SK-N-SH (cell line): ENCODE data around the gene TTC21A. TPM values are rescaled to one million over a fixed set of nuclear protein-coding genes. Genes with fewer than 3 reads are reported as not detected.

Source experiments
- EP300 ChIP-seq, 2 experiments: IDR thresholded peaks; 2 replicates each; pipeline versions ENCODE4 v1.4.0 to v1.6.1; 2012; ENCODE audit warnings: borderline replicate concordance in 1 of 2, low read depth in 1 of 2, low read length in 1 of 2
- FOSL2 ChIP-seq: IDR thresholded peaks from 2 replicates; pipeline ENCODE4 v1.4.0; 2012; ENCODE audit warnings: low read depth, mild to moderate bottlenecking, moderate library complexity, borderline replicate concordance
- JUND ChIP-seq: IDR thresholded peaks from 2 replicates; pipeline ENCODE4 v1.4.0; 2012
- NFIC ChIP-seq: IDR thresholded peaks from 2 replicates; pipeline ENCODE4 v1.4.0; 2012; ENCODE audit warnings: borderline replicate concordance
- TAF1 ChIP-seq: IDR thresholded peaks from 2 replicates; pipeline ENCODE4 v1.6.1; 2012; ENCODE audit warnings: low read depth, mild to moderate bottlenecking, low read length, moderate library complexity, borderline replicate concordance
- TCF12 ChIP-seq: IDR thresholded peaks from 2 replicates; pipeline ENCODE4 v1.4.0; 2012
- TEAD4 ChIP-seq: IDR thresholded peaks from 2 replicates; pipeline ENCODE4 v1.4.0; 2012; ENCODE audit warnings: mild to moderate bottlenecking, borderline replicate concordance; ENCODE audit not compliant: insufficient read depth
- polyA plus RNA-seq, 3 experiments: library from polyadenylated mRNA; depleted of rRNA; stranded (reverse); fragments of >200 nt; gene quantifications; 2 replicates each; pipeline ENCODE4 v1.2.3, GENCODE V29; 2012
- TF ChIP-seq, protein P1 (sequence below): IDR thresholded peaks from 2 replicates; pipeline ENCODE4 v1.6.1; 2012; ENCODE audit warnings: mild to moderate bottlenecking, low read depth, low read length, moderate library complexity
- TF ChIP-seq, protein P2 (sequence below): fragments of 150-350 bp; IDR thresholded peaks from 2 replicates; pipeline ENCODE4 v1.6.1; 2016; ENCODE audit warnings: mild to moderate bottlenecking, low read depth, low read length
- TF ChIP-seq, protein P3 (sequence below): IDR thresholded peaks from 2 replicates; pipeline ENCODE4 v1.4.0; 2012; ENCODE audit warnings: low read depth, borderline replicate concordance

The TTC21A gene
- polyA plus RNA-seq, 1 of the 3 experiments (the other 2 are of a cell fraction) = 3.9 TPM

DNA sequence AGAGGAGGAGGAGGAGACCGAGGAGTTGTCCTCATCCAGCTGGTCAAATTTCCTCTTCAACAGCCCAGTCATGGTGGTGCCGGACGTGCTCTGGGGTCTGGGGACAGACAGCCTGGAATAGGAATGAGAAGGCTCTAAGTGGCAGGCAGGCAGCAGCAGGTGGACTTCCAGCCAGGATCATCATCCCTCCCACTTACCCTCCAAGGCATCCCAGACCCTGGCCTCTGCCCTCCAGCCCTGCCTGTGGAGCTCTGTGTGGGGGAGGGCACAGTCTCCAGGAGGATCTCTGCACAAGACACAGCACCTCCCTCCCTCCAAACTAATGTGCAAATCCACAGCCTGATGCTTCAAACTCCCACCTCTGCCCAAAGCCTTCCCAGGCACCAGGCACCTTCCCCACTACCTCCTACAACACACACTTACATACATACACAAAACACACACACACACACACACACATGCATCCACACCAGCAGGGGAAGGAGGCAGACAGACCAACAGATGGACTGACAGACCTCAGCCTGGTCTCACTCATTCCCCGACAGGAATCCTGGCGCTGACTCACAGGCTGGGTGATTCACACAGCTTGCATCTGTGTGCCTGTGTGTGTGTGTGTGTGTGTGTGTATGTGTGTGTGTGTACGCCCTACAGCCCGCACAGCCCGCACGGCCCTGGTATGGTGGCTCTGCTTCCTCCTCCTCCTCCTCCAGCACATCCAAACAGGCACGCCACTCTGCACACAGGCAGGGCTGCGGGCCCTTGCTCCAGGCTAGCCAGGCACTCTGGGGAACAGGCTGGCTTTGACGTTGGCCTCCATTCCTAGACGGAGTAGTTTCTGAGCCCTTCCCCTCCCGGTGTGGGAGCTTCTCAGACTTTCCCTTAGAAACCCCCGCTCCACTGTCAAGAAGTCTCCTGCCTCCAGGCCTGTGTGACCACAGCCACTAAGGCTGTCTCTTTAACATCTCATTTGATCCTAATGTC is 39.4 kb downstream of the TTC21A start (continued):
- TF ChIP-seq, protein P1, sequence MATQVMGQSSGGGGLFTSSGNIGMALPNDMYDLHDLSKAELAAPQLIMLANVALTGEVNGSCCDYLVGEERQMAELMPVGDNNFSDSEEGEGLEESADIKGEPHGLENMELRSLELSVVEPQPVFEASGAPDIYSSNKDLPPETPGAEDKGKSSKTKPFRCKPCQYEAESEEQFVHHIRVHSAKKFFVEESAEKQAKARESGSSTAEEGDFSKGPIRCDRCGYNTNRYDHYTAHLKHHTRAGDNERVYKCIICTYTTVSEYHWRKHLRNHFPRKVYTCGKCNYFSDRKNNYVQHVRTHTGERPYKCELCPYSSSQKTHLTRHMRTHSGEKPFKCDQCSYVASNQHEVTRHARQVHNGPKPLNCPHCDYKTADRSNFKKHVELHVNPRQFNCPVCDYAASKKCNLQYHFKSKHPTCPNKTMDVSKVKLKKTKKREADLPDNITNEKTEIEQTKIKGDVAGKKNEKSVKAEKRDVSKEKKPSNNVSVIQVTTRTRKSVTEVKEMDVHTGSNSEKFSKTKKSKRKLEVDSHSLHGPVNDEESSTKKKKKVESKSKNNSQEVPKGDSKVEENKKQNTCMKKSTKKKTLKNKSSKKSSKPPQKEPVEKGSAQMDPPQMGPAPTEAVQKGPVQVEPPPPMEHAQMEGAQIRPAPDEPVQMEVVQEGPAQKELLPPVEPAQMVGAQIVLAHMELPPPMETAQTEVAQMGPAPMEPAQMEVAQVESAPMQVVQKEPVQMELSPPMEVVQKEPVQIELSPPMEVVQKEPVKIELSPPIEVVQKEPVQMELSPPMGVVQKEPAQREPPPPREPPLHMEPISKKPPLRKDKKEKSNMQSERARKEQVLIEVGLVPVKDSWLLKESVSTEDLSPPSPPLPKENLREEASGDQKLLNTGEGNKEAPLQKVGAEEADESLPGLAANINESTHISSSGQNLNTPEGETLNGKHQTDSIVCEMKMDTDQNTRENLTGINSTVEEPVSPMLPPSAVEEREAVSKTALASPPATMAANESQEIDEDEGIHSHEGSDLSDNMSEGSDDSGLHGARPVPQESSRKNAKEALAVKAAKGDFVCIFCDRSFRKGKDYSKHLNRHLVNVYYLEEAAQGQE = peak; percentile 59; the same call in 1 of the 2 replicates
- TF ChIP-seq TAF1 = peak; percentile 53; the same call in 1 of the 2 replicates
- TF ChIP-seq FOSL2 = peak; percentile 99
- TF ChIP-seq JUND = peak; percentile 96
- TF ChIP-seq, protein P2, sequence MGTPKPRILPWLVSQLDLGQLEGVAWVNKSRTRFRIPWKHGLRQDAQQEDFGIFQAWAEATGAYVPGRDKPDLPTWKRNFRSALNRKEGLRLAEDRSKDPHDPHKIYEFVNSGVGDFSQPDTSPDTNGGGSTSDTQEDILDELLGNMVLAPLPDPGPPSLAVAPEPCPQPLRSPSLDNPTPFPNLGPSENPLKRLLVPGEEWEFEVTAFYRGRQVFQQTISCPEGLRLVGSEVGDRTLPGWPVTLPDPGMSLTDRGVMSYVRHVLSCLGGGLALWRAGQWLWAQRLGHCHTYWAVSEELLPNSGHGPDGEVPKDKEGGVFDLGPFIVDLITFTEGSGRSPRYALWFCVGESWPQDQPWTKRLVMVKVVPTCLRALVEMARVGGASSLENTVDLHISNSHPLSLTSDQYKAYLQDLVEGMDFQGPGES = no peak
- TF ChIP-seq, protein P3, sequence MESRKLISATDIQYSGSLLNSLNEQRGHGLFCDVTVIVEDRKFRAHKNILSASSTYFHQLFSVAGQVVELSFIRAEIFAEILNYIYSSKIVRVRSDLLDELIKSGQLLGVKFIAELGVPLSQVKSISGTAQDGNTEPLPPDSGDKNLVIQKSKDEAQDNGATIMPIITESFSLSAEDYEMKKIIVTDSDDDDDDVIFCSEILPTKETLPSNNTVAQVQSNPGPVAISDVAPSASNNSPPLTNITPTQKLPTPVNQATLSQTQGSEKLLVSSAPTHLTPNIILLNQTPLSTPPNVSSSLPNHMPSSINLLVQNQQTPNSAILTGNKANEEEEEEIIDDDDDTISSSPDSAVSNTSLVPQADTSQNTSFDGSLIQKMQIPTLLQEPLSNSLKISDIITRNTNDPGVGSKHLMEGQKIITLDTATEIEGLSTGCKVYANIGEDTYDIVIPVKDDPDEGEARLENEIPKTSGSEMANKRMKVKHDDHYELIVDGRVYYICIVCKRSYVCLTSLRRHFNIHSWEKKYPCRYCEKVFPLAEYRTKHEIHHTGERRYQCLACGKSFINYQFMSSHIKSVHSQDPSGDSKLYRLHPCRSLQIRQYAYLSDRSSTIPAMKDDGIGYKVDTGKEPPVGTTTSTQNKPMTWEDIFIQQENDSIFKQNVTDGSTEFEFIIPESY = no peak; the same call in 1 of the 2 replicates
- peak; percentile 49 to 73; a peak in 3 of 4 replicates for TF ChIP-seq EP300 (IDR thresholded peaks at IDR 0.05; ENCODE audit: borderline replicate concordance in 1 of 2, low read depth in 1 of 2, low read length in 1 of 2)
- peak; percentile 95 for TF ChIP-seq TCF12
- peak; percentile 51; the same call in 1 of the 2 replicates for TF ChIP-seq NFIC
- TF ChIP-seq TEAD4 = peak; percentile 65; the same call in 1 of the 2 replicates
- TF ChIP-seq, all 33 proteins: peak for 14
